ENCODE data around the gene CASKIN1.

CASKIN1 gene

GRCh38 chr16:2176047-2176446 is 20.4 kb downstream of the CASKIN1 start:
- DNase-seq (ENCODE audit: low read depth): no peak

- no peak for DNase-seq (ENCODE audit: low read depth)
Measured at GRCh38 chr16:2175454-2175853, 21.0 kb downstream of the CASKIN1 start.

DNA sequence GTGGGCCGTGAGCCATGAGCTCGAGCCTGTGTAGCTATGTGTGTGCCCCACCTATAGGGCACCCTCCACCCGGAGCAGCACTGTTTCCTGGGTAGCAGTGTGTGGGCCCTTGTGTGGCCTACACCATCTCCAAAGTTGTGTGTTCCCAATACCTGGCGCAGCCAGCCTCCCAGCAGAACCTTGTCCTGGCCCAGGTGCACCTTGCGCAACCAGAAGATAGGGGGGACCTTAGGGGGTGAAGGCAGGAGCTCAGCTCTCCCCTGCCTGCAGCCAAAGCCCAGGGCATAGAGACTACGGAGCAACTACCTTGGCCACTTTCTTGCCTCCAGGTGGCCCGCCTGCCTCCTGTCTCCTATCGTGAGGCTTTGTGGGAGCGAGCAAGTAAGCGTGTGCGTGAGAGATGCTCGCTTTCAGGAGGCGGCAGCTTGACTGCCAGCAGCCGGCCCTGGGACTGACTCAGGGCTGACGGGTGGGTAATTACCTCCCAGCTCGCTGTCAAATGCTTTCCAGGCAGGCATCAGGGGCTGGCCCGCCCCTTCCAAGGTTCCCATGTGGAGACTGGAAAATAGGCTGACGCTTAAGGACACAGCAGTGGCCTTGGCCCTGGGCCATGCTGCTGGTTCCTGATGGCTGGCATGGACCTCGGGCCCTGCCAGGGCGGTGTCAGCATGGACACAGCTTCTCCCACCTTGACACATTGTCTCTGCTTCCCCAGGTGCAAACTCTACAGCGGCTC is 21.8 kb downstream of the CASKIN1 start:
- no peak for DNase-seq (ENCODE audit: low read depth)

GRCh38 chr16:2173916-2174315 is 22.5 kb downstream of the CASKIN1 start:
- DNase-seq (ENCODE audit: low read depth): no peak

DNA sequence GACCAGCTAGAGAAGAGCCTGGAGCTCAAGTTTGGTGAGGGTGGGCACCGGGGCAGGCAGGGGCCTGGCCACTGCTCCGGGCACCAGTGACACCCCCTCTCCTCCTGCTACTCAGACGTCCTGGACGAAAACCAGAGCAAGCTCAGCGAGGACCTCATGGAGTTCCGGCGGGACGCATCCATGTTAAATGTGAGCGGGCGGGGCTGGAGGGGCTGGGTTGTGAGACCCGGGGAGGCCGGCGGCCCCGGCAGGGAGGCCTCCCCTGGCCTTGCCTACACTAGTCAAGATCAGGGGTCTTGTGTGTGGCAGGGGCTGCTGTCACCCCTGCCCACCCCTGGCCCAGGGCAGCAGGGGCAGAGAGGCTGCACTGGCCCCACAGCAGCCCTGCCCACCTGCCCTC is 23.0 kb downstream of the CASKIN1 start:
- no peak for DNase-seq (ENCODE audit: low read depth)

- DNase-seq (ENCODE audit: low read depth): no peak
Measured at GRCh38 chr16:2172688-2173335, 23.6 kb downstream of the CASKIN1 start.

DNA sequence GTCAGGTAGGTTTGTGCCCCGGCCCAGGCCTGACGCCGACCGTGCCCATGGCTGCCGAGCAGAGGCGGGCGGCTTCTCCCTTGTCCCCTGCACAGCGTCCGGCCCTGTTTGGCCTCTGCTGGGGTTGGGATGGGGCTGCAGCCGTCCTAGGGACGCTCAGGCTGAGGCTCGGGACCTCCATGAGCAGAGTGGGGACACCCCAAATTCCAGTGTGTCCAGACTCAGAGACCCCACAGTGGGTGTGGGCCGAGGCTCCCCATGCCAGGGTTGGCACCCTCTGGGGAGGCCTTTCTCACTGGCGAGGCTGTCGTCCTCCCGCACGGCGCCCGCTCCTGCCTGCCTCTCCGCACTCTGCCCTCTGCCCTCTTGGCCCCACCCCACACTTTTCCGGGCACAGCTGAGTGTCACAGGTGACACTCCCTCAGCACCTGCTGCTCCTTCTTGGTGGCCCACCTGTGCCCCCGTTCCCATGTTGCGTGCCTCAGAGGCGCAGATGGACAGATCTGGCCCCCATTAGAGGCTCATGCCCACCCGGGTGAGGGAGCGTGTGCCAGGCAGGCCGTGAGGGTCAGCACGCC is 24.7 kb downstream of the CASKIN1 start:
- no peak for DNase-seq (ENCODE audit: low read depth)

DNA sequence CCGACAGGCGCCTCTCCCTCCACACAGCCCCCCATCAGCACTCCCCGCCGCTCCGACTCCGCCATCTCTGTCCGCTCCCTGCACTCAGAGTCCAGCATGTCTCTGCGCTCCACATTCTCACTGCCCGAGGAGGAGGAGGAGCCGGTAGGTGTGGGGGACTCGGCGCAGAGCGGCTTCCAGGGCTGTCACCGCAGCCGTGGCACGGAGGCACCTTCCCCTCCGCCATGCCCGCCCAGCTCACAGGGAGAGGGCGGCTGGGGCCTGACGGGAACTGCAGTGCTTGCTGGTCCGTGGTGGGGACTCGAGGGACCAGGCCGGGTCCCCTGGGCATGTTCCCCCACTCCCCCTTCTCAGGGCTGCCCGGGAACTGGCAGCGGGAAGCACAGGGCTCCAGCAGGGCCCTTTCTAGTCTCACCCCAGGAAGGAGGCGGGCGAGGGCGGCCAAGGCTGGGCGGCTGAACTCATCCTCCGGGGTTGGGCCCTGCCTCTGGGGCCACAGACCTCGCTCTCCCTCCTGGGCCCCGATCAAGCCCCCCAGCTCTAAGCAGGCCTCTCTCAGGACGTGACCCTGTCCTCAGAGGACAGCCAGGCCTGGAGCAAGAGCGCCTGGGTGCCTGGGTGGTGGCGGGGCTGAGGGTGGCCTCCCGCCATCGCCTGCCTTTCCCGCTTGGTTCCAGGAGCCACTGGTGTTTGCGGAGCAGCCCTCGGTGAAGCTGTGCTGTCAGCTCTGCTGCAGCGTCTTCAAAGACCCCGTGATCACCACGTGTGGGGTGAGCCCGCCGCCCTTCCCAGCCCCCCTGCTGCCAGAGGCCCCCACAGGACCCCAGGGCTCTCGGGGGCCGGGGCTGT is 25.6 kb downstream of the CASKIN1 start:
- DNase-seq (ENCODE audit: low read depth): no peak

GRCh38 chr16:2170080-2170479 is 26.3 kb downstream of the CASKIN1 start:
- DNase-seq (ENCODE audit: low read depth): no peak

DNA sequence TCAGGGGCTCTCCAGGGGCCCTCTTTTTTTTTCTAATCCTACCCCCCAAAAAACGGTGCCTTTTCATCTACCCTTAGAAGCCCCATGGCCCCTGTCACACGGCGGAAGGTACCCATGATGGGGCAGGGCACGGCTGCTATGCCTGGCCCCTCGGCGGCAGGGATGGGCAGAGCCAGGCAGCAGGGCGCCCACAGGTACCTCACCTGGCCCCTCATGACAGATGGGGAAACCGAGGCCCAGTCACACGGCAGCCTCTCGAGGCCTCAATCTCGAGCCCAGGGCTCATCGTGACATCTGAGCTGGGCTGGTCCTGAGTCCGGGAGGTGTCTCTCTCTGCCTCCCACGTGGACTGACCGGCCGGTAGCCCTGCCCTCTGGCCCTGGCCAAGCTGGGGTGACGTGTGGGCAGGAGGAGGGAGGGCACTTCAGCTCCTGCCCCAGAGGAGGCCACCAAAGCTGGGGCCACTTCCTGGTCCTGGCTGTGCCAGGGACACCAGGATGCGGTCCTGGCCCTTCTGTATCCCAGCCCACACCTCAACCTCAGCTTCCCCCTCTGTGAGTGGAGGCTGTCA is 29.3 kb downstream of the CASKIN1 start:
- DNase-seq (ENCODE audit: low read depth): no peak

DNA sequence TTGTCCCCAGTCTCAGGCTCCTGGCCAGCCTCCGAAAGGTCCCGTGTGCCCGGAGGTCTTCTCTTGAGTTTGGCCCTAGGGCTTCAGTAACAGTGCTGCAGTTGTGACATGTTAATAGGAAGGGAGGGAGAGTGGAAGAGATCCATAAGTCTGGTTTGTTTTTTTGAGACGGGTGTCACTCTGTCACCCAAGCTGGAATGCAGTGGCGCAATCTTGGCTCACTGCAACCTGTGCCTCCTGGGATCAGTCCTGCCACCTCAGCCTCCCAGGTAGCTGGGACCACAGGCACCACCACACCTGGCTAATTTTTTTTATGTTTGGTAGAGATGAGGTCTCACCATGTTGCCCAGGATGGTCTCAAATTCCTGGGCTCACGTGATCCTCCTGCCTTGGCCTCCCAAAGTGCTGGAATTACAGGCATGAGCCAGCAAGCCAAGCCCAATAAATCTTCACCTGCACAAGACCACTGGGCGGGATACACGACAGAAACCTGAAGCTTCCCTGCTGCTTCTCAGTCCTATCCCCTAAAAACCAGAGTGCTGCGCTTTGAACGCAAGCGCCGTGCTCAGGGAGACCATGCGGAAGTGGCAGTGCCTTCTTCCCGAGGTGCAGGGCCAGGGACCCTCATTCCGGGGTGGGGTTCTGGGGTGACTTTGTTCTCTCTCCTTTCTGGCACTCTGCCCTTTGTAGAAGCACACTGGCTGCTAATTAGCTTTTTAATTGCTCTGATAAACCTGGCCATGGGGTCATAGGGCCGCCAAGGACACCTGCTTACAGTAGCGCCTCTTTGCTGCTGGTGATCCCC is 29.9 kb downstream of the CASKIN1 start:
- DNase-seq (ENCODE audit: low read depth): no peak

DNA sequence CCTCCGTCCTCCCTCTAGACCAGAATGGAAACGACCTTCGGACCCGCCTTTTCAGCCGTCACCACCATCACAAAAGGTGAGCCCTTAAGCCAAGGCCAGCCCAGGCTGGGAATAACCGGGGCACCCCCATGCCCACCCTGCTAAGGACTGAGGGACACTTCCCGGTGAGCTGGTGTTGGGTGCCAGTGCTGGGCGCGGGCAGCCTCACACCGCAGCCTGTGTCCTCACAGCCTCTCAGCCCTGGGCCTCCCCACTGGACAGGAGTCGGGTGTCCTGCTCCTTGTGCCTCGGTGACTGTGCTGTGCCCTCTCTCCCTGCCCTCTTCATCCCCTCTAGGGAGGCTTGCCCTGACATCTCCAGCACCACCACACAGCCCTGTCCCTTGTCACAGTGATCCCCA is 30.5 kb downstream of the CASKIN1 start:
- no peak for DNase-seq (ENCODE audit: low read depth)

DNA sequence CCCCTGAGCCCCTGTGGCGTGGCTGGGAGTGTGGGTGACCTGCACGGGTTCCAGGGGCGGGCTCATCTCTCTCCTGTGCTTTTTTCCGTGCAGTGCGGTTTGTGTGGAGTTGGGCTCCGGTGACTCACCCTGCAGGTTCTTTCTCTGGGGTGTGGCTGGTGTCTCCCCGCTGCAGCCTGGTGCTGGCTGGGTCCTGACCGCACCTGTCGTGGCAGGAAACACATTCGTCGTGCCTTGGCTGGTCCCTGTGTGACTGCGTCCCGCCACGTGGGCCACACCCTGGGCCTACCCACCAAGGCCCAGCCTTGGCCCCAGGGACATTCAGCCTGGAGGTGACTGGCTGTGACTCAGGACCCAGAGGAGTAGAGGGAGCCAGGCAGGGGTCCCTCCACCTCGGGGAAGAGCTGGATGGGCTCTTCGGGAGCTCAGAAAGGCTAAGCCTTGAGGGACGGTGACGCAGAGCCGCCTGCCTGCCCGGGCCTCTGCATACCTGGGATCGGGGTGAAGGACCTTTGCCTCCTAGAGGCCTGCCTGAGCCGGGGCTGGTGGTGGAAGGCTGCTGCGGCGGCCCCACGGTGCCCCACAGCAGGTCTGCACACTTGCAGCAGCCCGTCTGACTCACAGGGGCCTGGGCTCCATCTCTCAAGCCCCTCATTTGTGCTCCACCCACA is 33.1 kb downstream of the CASKIN1 start:
- DNase-seq (ENCODE audit: low read depth): no peak

- DNase-seq (ENCODE audit: low read depth): no peak
Measured at GRCh38 chr16:2162676-2163118, 33.7 kb downstream of the CASKIN1 start.

- DNase-seq (ENCODE audit: low read depth): no peak
Measured at GRCh38 chr16:2161911-2162310, 34.5 kb downstream of the CASKIN1 start.

DNA sequence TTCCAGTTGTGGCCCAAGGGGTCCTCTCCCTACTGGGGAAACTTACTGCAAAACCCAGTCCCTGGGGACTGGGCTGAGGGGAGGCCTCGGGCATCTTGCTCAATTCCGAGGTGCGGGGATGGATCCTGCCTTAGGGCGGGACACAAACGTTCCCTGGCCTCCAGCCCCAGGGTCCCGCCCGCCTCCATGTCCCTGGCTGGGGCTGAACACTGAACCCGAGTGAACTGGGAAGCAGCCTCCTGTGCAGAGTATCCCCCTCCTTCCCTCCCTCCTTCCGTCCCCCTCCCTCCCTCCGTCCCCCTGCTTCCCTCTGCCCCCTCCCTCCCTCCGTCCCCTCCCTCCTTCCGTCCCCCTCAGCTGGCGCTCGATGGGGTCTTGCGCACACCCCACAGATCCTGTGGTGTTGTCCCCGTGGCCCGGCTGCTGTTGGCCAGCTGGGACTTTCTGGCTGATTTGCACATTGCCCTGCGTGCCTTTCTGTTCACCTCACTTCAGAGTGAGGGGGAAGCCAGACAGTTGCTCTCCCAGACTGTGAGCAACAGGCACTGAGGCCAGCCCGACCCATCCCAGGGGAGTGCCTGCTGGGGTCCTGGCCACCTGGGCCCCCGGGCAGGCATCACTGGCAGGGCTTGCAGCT is 35.4 kb downstream of the CASKIN1 start:
- DNase-seq (ENCODE audit: low read depth): no peak

GRCh38 chr16:2159175-2159838 is 37.1 kb downstream of the CASKIN1 start:
- DNase-seq (ENCODE audit: low read depth): no peak

DNA sequence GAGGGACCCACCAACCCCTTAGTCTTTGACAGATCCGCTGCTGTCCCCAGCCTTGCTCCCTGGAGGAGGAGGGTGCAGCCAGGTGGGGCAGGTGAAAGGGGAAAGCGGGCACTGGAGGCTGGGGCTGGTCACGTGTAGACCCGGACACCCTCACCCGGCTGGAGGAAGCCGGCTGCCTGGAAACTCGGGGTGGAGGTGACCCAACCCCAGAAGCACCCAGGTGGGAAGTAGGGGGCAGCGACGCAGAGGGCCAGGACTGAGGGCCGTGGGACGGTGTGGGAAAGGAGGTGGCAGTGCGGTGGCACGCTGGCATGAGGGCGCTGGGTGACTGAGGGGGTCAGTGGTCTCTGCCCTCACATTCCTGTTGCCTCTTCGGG is 38.2 kb downstream of the CASKIN1 start:
- DNase-seq (ENCODE audit: low read depth): no peak

GRCh38 chr16:2157480-2158261 is 38.7 kb downstream of the CASKIN1 start:
- no peak for DNase-seq (ENCODE audit: low read depth)
